Activated CD4-positive, alpha-beta T cell treated with anti-CD3 and anti-CD28 coated beads, Interleukin-2, amount 10 ng/mL, durations not matched to agents 7 days and 5 days (primary cell): ENCODE measurements around the gene ZC3H12D. TPM values are rescaled to one million over a fixed set of nuclear protein-coding genes. Genes with fewer than 3 reads are reported as not detected.
A peak's percentile ranks its signal among the peaks of the same experiment; 100 is the strongest.

Experiments
- CTCF ChIA-PET: fragments of 350-600 bp; sonication (Branson Sonifier 250); formaldehyde crosslinking; loops from one replicate; lab custom pipeline; 2021; ENCODE audit warnings: antibody characterized with exemption; lab: Charles Lee
- POLR2A ChIA-PET: fragments of 350-600 bp; sonication (Branson Sonifier 250); formaldehyde crosslinking; loops from one replicate; lab custom pipeline; 2021; ENCODE audit warnings: antibody characterized with exemption; lab: Charles Lee
- DNase-seq: peaks from one replicate; pipeline ENCODE4 v3.0.0-alpha.2; 2020
- H3K27ac Mint-ChIP-seq: one replicate; pipeline ENCODE4 v1.8.0; 2021; ENCODE audit warnings: mild to moderate bottlenecking, moderate library complexity, mixed read lengths
- H3K27me3 Mint-ChIP-seq: one replicate; pipeline ENCODE4 v1.8.0; 2021; ENCODE audit warnings: mixed read lengths
- H3K36me3 Mint-ChIP-seq: one replicate; pipeline ENCODE4 v1.8.0; 2021; ENCODE audit warnings: low read depth, mixed read lengths
- H3K4me1 Mint-ChIP-seq: one replicate; pipeline ENCODE4 v1.8.0; 2021; ENCODE audit warnings: mixed read lengths
- H3K4me3 Mint-ChIP-seq: one replicate; pipeline ENCODE4 v1.8.0; 2021; ENCODE audit warnings: mild to moderate bottlenecking, moderate library complexity, mixed read lengths
- H3K9me3 Mint-ChIP-seq: one replicate; pipeline ENCODE4 v1.8.0; 2021; ENCODE audit warnings: mixed read lengths
- total RNA-seq, 2 experiments: library from RNA; stranded (reverse); gene quantifications; one replicate each; pipeline ENCODE4 v1.2.3, GENCODE V29; 2021

Gene ZC3H12D
- total RNA-seq, 2 experiments from 2014 or later = 10.7 to 16.5 TPM

- no peak for DNase-seq
- peaks cover 60% of the 10 kb centered on the region for H3K36me3 Mint-ChIP-seq
- ChIA-PET POLR2A (no interaction called here), CTCF (no interaction called here)
- H3K27ac Mint-ChIP-seq = no peak overlapping the region
- H3K4me1 Mint-ChIP-seq = peaks cover 16% of the 10 kb centered on the region
- H3K4me3 Mint-ChIP-seq = no peak overlapping the region
- H3K27me3 Mint-ChIP-seq = no peaks in the 10 kb centered on the region
- H3K9me3 Mint-ChIP-seq = peaks cover 3% of the 10 kb centered on the region
Observed at GRCh38 chr6:149414009-149414408, 70.8 kb downstream of the ZC3H12D start.

GRCh38 chr6:149410557-149410956 is 74.3 kb downstream of the ZC3H12D start:
- peaks cover 10% of the 10 kb centered on the region for H3K4me1 Mint-ChIP-seq
- DNase-seq = no peak
- CTCF ChIA-PET = interaction anchor here (0.7 to 2.4 kb wide), 6 partner anchors 10 to 376 kb away, joined by 3 to 16 read pairs (median 4); no protein-coding TSS in a partner anchor
- POLR2A ChIA-PET = no interaction called here
- H3K36me3 Mint-ChIP-seq = peaks cover 71% of the 10 kb centered on the region
- no peak overlapping the region for H3K4me3 Mint-ChIP-seq
- no peaks in the 10 kb centered on the region for H3K9me3 Mint-ChIP-seq
- no peaks in the 10 kb centered on the region for H3K27me3 Mint-ChIP-seq
- no peak overlapping the region for H3K27ac Mint-ChIP-seq

GRCh38 chr6:149409617-149410016 is 75.2 kb downstream of the ZC3H12D start:
- CTCF ChIA-PET = interaction anchor here (1.1 to 1.2 kb wide), 4 partner anchors 22 to 375 kb away, joined by 3 to 6 read pairs (median 4); no protein-coding TSS in a partner anchor
- no peak for DNase-seq
- H3K4me1 Mint-ChIP-seq = peaks cover 17% of the 10 kb centered on the region
- H3K27ac Mint-ChIP-seq = no peak overlapping the region
- no peaks in the 10 kb centered on the region for H3K9me3 Mint-ChIP-seq
- peaks cover 72% of the 10 kb centered on the region for H3K36me3 Mint-ChIP-seq
- POLR2A ChIA-PET = no interaction called here
- no peak overlapping the region for H3K4me3 Mint-ChIP-seq
- no peaks in the 10 kb centered on the region for H3K27me3 Mint-ChIP-seq

- no peak overlapping the region for H3K27ac Mint-ChIP-seq
- no peaks in the 10 kb centered on the region for H3K27me3 Mint-ChIP-seq
- peaks cover 27% of the 10 kb centered on the region for H3K4me1 Mint-ChIP-seq
- ChIA-PET POLR2A (interaction anchor here (0.6 kb wide), 1 partner anchor 143 kb away, joined by 4 read pairs; no protein-coding TSS in a partner anchor), CTCF (no interaction called here)
- no peak for DNase-seq
- no peaks in the 10 kb centered on the region for H3K9me3 Mint-ChIP-seq
- H3K4me3 Mint-ChIP-seq = no peak overlapping the region
- peaks cover 77% of the 10 kb centered on the region for H3K36me3 Mint-ChIP-seq
Observed at GRCh38 chr6:149405823-149406765, 78.7 kb downstream of the ZC3H12D start.

DNA sequence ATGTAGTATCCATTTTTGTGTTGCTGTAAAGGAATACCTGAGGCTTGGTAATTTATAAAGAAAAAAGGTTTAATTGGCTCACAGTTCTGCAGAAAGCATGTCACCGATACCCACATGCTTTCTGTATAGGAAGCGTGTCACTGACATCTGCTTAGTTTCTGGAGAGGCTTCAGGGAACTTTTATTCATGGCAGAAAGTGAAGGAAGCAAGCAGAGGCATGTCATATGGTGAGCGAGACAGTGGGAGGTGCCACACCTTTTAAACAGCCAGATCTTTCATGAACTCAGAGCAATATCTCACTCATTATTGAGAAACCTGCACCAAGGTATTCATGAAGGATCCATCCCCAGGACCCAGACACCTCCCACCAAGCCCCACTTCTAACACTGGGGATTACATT is 81.3 kb downstream of the ZC3H12D start:
- no peak overlapping the region for H3K4me3 Mint-ChIP-seq
- CTCF ChIA-PET = interaction anchor here (1.4 kb wide), 1 partner anchor 12 kb away, joined by 3 read pairs; no protein-coding TSS in a partner anchor
- peaks cover 72% of the 10 kb centered on the region for H3K36me3 Mint-ChIP-seq
- no peaks in the 10 kb centered on the region for H3K9me3 Mint-ChIP-seq
- no peak for DNase-seq
- H3K27ac Mint-ChIP-seq = peak overlapping the region; percentile 15
- H3K27me3 Mint-ChIP-seq = no peaks in the 10 kb centered on the region
- POLR2A ChIA-PET = no interaction called here
- H3K4me1 Mint-ChIP-seq = peaks cover 32% of the 10 kb centered on the region

GRCh38 chr6:149400050-149400449 is 84.8 kb downstream of the ZC3H12D start, which contains the start of gene SUMO4:
Gene SUMO4 (plus strand): TSS chr6:149400262. CDS start chr6:149400392, 130 bp downstream.
- DNase-seq = no peak
- POLR2A ChIA-PET = no interaction called here
- CTCF ChIA-PET = no interaction called here
- Mint-ChIP-seq H3K27ac (peak within 1 kb of the TSS; percentile 11), H3K4me3 (no peak within 1 kb of the TSS), H3K9me3 (peaks cover 4% of the 10 kb centered on the region), H3K27me3 (no peaks in the 10 kb centered on the region), H3K4me1 (peaks cover 41% of the 10 kb centered on the region), H3K36me3 (peaks cover 81% of the 10 kb centered on the region)

DNA sequence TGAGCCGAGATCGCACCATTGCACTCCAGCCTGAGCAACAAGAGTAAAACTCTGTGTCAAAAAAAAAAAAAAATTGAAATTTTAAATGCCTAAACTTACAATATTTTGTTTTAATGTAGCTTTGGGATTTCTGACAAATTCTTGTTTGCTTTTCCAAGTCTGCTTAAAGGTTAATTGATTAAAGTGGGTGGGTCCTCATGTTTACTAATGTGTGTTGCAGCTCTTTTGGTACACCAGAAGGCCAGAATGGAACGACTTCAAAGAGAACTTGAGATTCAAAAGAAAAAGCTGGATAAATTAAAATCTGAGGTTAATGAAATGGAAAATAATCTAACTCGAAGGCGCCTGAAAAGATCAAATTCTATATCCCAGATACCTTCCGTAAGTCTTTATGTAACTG is 87.4 kb downstream of the ZC3H12D start:
- CTCF ChIA-PET = interaction anchor here (0.6 to 1.3 kb wide), 6 partner anchors 16 to 1937 kb away, joined by 3 to 4 read pairs (median 4); no protein-coding TSS in a partner anchor
- no peak overlapping the region for H3K4me3 Mint-ChIP-seq

More for the DNA sequence above, 87.4 kb downstream of the ZC3H12D start:
- Mint-ChIP-seq H3K4me1 (peaks cover 47% of the 10 kb centered on the region), H3K27me3 (no peaks in the 10 kb centered on the region), H3K27ac (no peak overlapping the region), H3K36me3 (peaks cover 79% of the 10 kb centered on the region), H3K9me3 (peaks cover 4% of the 10 kb centered on the region)
- DNase-seq = no peak
- POLR2A ChIA-PET = no interaction called here

Other genes starting within 250 kb of the ZC3H12D start
- 100 to 1,000 TPM; 126 to 154 TPM for gene TAB2, start 167.3 kb downstream of the ZC3H12D start, total RNA-seq
- 10 to 100 TPM in 1 of 2 experiments, 1 to 10 TPM in 1; 7.9 to 10.2 TPM for gene SUMO4, start 84.8 kb downstream of the ZC3H12D start, total RNA-seq
- 10 to 100 TPM; 17.6 to 20.1 TPM for gene PPIL4, start 61.0 kb upstream of the ZC3H12D start, total RNA-seq
- gene GINM1, start 81.4 kb upstream of the ZC3H12D start, total RNA-seq = 10 to 100 TPM; 18.7 to 21.1 TPM
- gene KATNA1, start 163.7 kb upstream of the ZC3H12D start, total RNA-seq = 10 to 100 TPM; 24.7 to 27.2 TPM
- 10 to 100 TPM; 34.9 to 37.3 TPM for gene LATS1, start 233.1 kb upstream of the ZC3H12D start, total RNA-seq